Testis (tissue), 3 donors: ENCODE results near the gene MBLAC1. TPM values are rescaled to one million over a fixed set of nuclear protein-coding genes. Genes with fewer than 3 reads are reported as not detected.

Source experiments
- DNase-seq: peaks from one replicate; pipeline ENCODE4 v3.0.0-alpha.2; 2019
- H3K27ac ChIP-seq, 2 donors: fragments of 200-600 bp; sonication (generic); one replicate each; pipeline ENCODE4 v1.5.1; 2019
- H3K27me3 ChIP-seq: fragments of 200-600 bp; sonication (generic); one replicate; pipeline ENCODE4 v1.5.1; 2019
- H3K36me3 ChIP-seq: fragments of 200-600 bp; sonication (generic); one replicate; pipeline ENCODE4 v1.5.1; 2017; ENCODE audit warnings: low read depth; ENCODE audit errors: missing control alignments
- H3K4me1 ChIP-seq: fragments of 200-600 bp; sonication (generic); one replicate; pipeline ENCODE4 v1.5.1; 2019
- H3K4me3 ChIP-seq, 2 donors: fragments of 200-600 bp; sonication (generic); one replicate each; pipeline ENCODE4 v1.5.1; 2017 to 2019
- H3K9me3 ChIP-seq: fragments of 200-600 bp; sonication (generic); one replicate; pipeline ENCODE4 v1.5.1; 2017
- POLR2A ChIP-seq: fragments of 450-650 bp; IDR thresholded peaks from one replicate; pipeline ENCODE4 v1.6.1; 2017; ENCODE audit warnings: antibody characterized with exemption, mild to moderate bottlenecking, moderate library complexity
- WGBS, 2 donors: methylation state at CpG; one replicate each; pipeline ENCODE4 v1.1.5; 2018; 5-methylcytosine and 5-hydroxymethylcytosine counted together
- intact Hi-C: fragments of 100-400 bp; cut with DNase I; formaldehyde crosslinking; loops from one replicate; pipeline ENCODE4 v1.15.1; 2023; ENCODE audit warnings: low total_unique reads
- polyA plus RNA-seq: library from polyadenylated mRNA; stranded (reverse); fragments of 350-450 nt; fragmentation: Illumina TruSeq; extraction: RNeasy Lipid Tissue Mini Kit (QIAGEN cat#74804); gene quantifications from one replicate; pipeline ENCODE4 v1.2.3, GENCODE V29; 2014; ENCODE audit warnings: low read depth, low replicate concordance; ENCODE audit not compliant: insufficient read depth
- total RNA-seq, 2 donors: library from RNA; depleted of rRNA; stranded (reverse); fragments of >200 nt; gene quantifications; one replicate each; pipeline ENCODE4 v1.2.3, GENCODE V29; 2016
- TF ChIP-seq, protein P1 (sequence below), 3 experiments: fragments of 450-650 bp in 2 of 3; fragments of 200-600 bp in 1 of 3; sonication (generic) in 1 of 3; IDR thresholded peaks; one replicate each; pipeline ENCODE4 v1.5.1; 2016 to 2019; ENCODE audit warnings: antibody characterized with exemption in 3 of 3, mild to moderate bottlenecking in 2 of 3, moderate library complexity in 1 of 3

MBLAC1 gene
- total and polyA plus RNA-seq, 3 donors from 2014 or later = 2.9 to 10.2 (median 7.2) TPM

GRCh38 chr7:100081535-100082102 is 45.1 kb upstream of the MBLAC1 start, which contains the start of gene ZNF3:
ZNF3 (minus strand) TSS chr7:100081723; CDS start chr7:100077357, 4,366 bp downstream.
- TF ChIP-seq, protein P1, sequence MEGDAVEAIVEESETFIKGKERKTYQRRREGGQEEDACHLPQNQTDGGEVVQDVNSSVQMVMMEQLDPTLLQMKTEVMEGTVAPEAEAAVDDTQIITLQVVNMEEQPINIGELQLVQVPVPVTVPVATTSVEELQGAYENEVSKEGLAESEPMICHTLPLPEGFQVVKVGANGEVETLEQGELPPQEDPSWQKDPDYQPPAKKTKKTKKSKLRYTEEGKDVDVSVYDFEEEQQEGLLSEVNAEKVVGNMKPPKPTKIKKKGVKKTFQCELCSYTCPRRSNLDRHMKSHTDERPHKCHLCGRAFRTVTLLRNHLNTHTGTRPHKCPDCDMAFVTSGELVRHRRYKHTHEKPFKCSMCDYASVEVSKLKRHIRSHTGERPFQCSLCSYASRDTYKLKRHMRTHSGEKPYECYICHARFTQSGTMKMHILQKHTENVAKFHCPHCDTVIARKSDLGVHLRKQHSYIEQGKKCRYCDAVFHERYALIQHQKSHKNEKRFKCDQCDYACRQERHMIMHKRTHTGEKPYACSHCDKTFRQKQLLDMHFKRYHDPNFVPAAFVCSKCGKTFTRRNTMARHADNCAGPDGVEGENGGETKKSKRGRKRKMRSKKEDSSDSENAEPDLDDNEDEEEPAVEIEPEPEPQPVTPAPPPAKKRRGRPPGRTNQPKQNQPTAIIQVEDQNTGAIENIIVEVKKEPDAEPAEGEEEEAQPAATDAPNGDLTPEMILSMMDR (IDR thresholded peaks at IDR 0.05) = peak; percentile 93 to 98 (median 95)
- TF ChIP-seq POLR2A = no peak
- no peaks in the 10 kb centered on the region for H3K9me3 ChIP-seq
- DNase-seq = peak; percentile 99
- WGBS, 2 donors = 1% methylated on average over 18 to 35 of the region's 55 CpGs
- no peaks in the 10 kb centered on the region for H3K27me3 ChIP-seq
- peaks cover 17% of the 10 kb centered on the region for H3K4me1 ChIP-seq
- peak within 1 kb of the TSS in 1 of 2 donors; percentile 71 for H3K27ac ChIP-seq
- intact Hi-C loops = loop anchor here (10.0 kb wide), 1 partner anchor 87 kb away; no protein-coding TSS in a partner anchor
- H3K36me3 ChIP-seq = no peaks in the 10 kb centered on the region
- peak within 1 kb of the TSS; percentile 95 to 97 for H3K4me3 ChIP-seq

DNA sequence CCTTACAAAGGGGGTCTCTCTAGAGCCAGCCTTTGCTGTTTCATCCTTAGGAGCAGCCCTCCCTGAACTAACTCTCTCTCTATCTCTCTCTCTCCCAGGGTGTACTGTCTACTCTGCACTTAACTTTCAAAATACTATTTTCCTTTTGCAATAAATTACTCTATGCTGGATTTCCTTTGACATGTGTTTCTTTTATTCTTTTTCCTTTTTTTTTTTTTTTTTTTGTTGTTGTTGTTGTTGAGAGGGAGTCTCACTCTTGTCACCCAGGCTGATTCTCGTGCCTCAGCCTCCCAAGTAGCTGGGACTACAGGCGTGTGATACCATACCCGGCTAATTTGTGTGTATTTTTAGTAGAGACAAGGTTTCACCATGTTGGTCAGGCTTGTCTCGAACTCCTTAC is 43.8 kb upstream of the MBLAC1 start:
- Histone ChIP-seq H3K4me1 (peaks cover 17% of the 10 kb centered on the region), H3K4me3 (peak overlapping the region in 1 of 2 donors; percentile 97), H3K36me3 (no peaks in the 10 kb centered on the region), H3K27me3 (no peaks in the 10 kb centered on the region), H3K9me3 (no peaks in the 10 kb centered on the region), H3K27ac (peak overlapping the region in 1 of 2 donors; percentile 67)
- TF ChIP-seq, protein P1 (IDR thresholded peaks at IDR 0.05) = no peak
- no peak for TF ChIP-seq POLR2A
- DNase-seq = no peak
- intact Hi-C loops = loop anchor here (10.0 kb wide), 1 partner anchor 88 kb away; no protein-coding TSS in a partner anchor
- 66% methylated on average over 4 of the region's 4 CpGs for WGBS, 2 donors

DNA sequence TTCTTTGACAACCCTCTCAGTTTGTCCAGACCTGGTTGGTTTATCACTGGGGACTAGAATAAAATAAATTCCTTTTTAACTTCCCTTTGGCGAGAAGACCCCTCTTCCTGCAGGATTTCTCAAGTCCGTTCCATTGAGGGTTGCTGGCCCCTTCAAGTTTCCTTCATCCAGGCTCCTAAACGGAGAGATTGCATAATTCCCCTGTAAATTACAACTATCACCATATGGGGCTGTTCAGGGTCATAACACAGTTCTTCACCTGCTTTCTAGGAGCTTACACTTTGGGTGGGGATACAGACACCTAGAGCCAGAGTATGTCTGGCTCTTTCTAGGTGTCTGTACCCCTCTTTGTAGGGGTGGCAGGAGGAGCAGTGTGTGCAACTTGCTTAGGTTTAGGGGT is 41.3 kb upstream of the MBLAC1 start:
- no peaks in the 10 kb centered on the region for H3K36me3 ChIP-seq
- peaks cover 23% of the 10 kb centered on the region for H3K4me1 ChIP-seq
- intact Hi-C loops = loop anchor here (5.0 to 10.0 kb wide), 2 partner anchors 42 to 91 kb away; partner anchors contain the start of gene MBLAC1
- TF ChIP-seq, protein P1 (IDR thresholded peaks at IDR 0.05) = no peak
- no peak for TF ChIP-seq POLR2A
- H3K27ac ChIP-seq = no peak overlapping the region
- no peak overlapping the region for H3K4me3 ChIP-seq
- no peak for DNase-seq
- WGBS, 2 donors = 56 to 57% methylated on average over 3 of the region's 3 CpGs
- no peaks in the 10 kb centered on the region for H3K9me3 ChIP-seq
- H3K27me3 ChIP-seq = no peaks in the 10 kb centered on the region

DNA sequence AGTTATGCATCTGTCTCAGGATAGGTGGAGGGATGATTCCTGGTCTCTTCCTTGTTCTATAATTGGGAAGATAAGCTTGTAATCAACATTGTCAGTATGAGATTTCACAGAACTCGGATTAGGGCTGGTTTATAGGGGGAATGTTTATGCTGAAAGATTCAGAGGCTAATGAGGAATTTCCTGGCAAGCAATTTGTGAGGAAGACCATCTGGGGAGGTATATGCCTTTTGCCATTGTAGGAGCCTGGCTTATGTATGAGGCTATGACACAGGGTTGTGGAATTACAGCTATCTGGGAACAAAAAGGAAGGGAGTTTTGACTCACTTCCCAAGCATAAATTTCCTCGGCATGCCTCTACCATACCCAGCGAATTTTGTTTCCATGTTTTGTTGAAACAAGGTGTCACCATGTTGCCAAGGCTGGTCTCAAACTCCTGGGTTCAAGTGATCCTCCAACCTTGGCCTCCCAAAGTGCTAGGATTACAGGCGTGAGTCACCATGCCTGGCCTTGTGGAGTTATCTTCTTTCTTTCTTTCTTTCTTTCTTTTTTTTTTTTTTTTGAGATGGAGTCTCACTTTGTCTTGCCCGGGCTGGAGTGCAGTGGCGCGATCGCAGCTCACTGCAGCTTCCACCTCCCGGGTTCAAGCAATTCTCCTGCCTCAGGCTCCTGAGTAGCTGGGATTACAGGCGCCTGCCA is 39.6 kb upstream of the MBLAC1 start:
- Histone ChIP-seq H3K27me3 (no peaks in the 10 kb centered on the region), H3K27ac (no peak overlapping the region), H3K4me1 (peaks cover 20% of the 10 kb centered on the region), H3K4me3 (no peak overlapping the region), H3K9me3 (no peaks in the 10 kb centered on the region), H3K36me3 (no peaks in the 10 kb centered on the region)
- WGBS, 2 donors = 63 to 64% methylated on average over 10 of the region's 10 CpGs
- DNase-seq = no peak
- no peak for TF ChIP-seq POLR2A
- TF ChIP-seq, protein P1 (IDR thresholded peaks at IDR 0.05) = no peak
- intact Hi-C loops = loop anchor here (5.0 to 10.0 kb wide), 2 partner anchors 40 to 92 kb away; partner anchors contain the start of gene MBLAC1
